OCI-LY1 (cell line): Measurements from ENCODE around the gene SUGCT.

Source experiments
- H2AFZ ChIP-seq: fragments of 200-600 bp; sonication (generic), shearing (Covaris generic); 2 replicates; pipeline ENCODE4 v1.6.0; 2014; ENCODE audit warnings: antibody characterized with exemption, mild to moderate bottlenecking, low read length
- H3F3A ChIP-seq: fragments of 200-600 bp; sonication (generic), shearing (Covaris generic); 2 replicates; pipeline ENCODE4 v1.6.0; 2014; ENCODE audit warnings: mild to moderate bottlenecking, antibody characterized with exemption, low read length, moderate library complexity; ENCODE audit not compliant: insufficient read depth
- H3K27ac ChIP-seq: fragments of 200-600 bp; sonication (generic); 2 replicates; pipeline ENCODE4 v1.5.1; 2014; ENCODE audit warnings: low read length, mixed run types, mild to moderate bottlenecking, low read depth; ENCODE audit not compliant: poor library complexity, severe bottlenecking
- H3K27me3 ChIP-seq: fragments of 200-600 bp; sonication (generic); 2 replicates; pipeline ENCODE4 v1.6.0; 2014; ENCODE audit warnings: antibody characterized with exemption, mild to moderate bottlenecking, low read length, moderate library complexity; ENCODE audit not compliant: insufficient read depth
- H3K36me3 ChIP-seq: fragments of 200-600 bp; sonication (generic); 2 replicates; pipeline ENCODE4 v1.6.1; 2014; ENCODE audit warnings: mild to moderate bottlenecking, antibody characterized with exemption, low read length, moderate library complexity, mixed read lengths; ENCODE audit not compliant: insufficient read depth
- H3K4me1 ChIP-seq: fragments of 200-600 bp; sonication (generic); 2 replicates; pipeline ENCODE4 v1.5.1; 2014; ENCODE audit warnings: mild to moderate bottlenecking, low read length, moderate library complexity; ENCODE audit not compliant: insufficient read depth, severe bottlenecking
- H3K4me2 ChIP-seq: fragments of 200-600 bp; sonication (generic), shearing (Covaris generic); 2 replicates; pipeline ENCODE4 v1.6.1; 2014; ENCODE audit warnings: low read length
- H3K4me3 ChIP-seq: fragments of 200-600 bp; sonication (generic); 2 replicates; pipeline ENCODE4 v1.5.1; 2014; ENCODE audit warnings: low read length, low read depth, mild to moderate bottlenecking, mixed read lengths; ENCODE audit not compliant: poor library complexity, severe bottlenecking
- H3K79me2 ChIP-seq: fragments of 200-600 bp; shearing (Covaris generic); 2 replicates; pipeline ENCODE4 v1.6.1; 2016; ENCODE audit warnings: mixed run types, low read length, mixed read lengths; ENCODE audit not compliant: insufficient read depth
- H3K9ac ChIP-seq: fragments of 200-600 bp; sonication (generic), shearing (Covaris generic); 2 replicates; pipeline ENCODE4 v1.6.1; 2014; ENCODE audit warnings: mild to moderate bottlenecking, low read length, mixed read lengths
- H3K9me2 ChIP-seq: fragments of 200-600 bp; sonication (generic), shearing (Covaris generic); 2 replicates; pipeline ENCODE4 v1.6.1; 2014; ENCODE audit warnings: low read depth, mild to moderate bottlenecking, low read length, mixed read lengths
- H3K9me3 ChIP-seq: fragments of 200-600 bp; shearing (Covaris generic); 2 replicates; pipeline ENCODE4 v1.6.1; 2014; ENCODE audit warnings: low read length, mixed read lengths
- H4K20me1 ChIP-seq: fragments of 200-600 bp; sonication (generic), shearing (Covaris generic); 2 replicates; pipeline ENCODE4 v1.6.0; 2016; ENCODE audit warnings: mild to moderate bottlenecking, low read length; ENCODE audit not compliant: insufficient read depth
- EZH2 ChIP-seq: fragments of 200-600 bp; sonication (generic), shearing (Covaris generic); IDR thresholded peaks from 2 replicates; pipeline ENCODE4 v1.8.0; 2017; ENCODE audit warnings: borderline replicate concordance, mixed run types, mild to moderate bottlenecking, antibody characterized with exemption, low read length, moderate library complexity, mixed read lengths
- TF ChIP-seq, protein P1 (sequence below): fragments of 200-600 bp; sonication (generic), shearing (Covaris generic); IDR thresholded peaks from 2 replicates; pipeline ENCODE4 v1.5.1; 2017; ENCODE audit warnings: mild to moderate bottlenecking, antibody characterized with exemption, low read length, moderate library complexity, mixed read lengths

SUGCT gene

GRCh38 chr7:40471891-40472290 lies 337.1 kb downstream of the SUGCT start:
- H3K4me2 ChIP-seq = no peak overlapping the region
- H4K20me1 ChIP-seq = no peaks in the 10 kb centered on the region
- no peaks in the 10 kb centered on the region for H3K36me3 ChIP-seq
- no peak overlapping the region for H3K4me3 ChIP-seq
- H3K27me3 ChIP-seq = no peaks in the 10 kb centered on the region
- H3F3A ChIP-seq = no peaks in the 10 kb centered on the region
- TF ChIP-seq, protein P1, sequence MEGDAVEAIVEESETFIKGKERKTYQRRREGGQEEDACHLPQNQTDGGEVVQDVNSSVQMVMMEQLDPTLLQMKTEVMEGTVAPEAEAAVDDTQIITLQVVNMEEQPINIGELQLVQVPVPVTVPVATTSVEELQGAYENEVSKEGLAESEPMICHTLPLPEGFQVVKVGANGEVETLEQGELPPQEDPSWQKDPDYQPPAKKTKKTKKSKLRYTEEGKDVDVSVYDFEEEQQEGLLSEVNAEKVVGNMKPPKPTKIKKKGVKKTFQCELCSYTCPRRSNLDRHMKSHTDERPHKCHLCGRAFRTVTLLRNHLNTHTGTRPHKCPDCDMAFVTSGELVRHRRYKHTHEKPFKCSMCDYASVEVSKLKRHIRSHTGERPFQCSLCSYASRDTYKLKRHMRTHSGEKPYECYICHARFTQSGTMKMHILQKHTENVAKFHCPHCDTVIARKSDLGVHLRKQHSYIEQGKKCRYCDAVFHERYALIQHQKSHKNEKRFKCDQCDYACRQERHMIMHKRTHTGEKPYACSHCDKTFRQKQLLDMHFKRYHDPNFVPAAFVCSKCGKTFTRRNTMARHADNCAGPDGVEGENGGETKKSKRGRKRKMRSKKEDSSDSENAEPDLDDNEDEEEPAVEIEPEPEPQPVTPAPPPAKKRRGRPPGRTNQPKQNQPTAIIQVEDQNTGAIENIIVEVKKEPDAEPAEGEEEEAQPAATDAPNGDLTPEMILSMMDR = no peak
- no peak for TF ChIP-seq EZH2
- no peaks in the 10 kb centered on the region for H3K4me1 ChIP-seq
- no peaks in the 10 kb centered on the region for H3K9me3 ChIP-seq
- H3K79me2 ChIP-seq = no peaks in the 10 kb centered on the region
- no peak overlapping the region for H3K9ac ChIP-seq
- no peaks in the 10 kb centered on the region; the same call in 1 of the 2 replicates for H3K9me2 ChIP-seq
- no peak overlapping the region for H3K27ac ChIP-seq
- no peak overlapping the region for H2AFZ ChIP-seq

DNA sequence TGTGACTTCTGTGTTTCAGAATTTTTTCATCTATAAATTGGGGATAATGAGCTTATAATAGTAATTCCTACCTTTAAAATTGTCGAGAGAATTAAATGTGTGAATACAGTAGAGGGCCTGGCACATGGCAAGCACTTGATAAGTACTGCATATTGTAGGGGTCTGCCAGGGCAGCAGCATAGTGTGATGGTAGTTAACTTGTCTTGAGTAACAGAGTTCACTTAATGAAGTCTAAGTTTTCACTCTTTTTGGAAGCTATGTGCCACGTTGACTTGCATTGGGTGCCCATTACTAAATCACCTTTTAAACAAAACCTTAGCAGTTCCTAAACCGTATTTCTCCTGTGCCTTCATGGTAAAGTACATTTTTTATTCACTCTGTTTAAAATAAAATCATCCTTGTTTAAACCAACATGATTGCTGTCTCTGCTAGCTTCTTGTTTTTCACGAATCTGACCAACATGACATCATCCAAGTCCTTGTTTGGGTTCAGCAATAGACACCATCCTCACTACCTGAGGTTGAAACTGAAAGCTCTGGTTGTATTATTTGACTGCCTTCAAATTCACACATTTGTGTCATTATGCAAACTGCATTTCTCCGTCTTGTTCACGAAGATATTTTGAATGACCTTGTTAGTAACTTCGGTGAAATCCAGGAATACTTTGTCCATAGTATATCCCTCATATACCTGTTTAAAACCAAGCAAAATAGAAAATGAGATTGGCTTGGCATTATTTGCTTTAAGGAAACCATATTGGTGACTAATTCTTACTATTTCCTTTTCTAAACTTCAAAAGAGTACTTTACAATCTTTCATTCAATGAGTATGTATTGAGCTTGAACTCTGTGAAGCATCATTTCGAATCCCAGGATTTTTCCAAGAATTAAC lies 340.2 kb downstream of the SUGCT start:
- H2AFZ ChIP-seq = no peak overlapping the region
- H3K9me3 ChIP-seq = no peaks in the 10 kb centered on the region
- no peaks in the 10 kb centered on the region for H3F3A ChIP-seq
- no peaks in the 10 kb centered on the region; the same call in 1 of the 2 replicates for H3K9me2 ChIP-seq
- no peaks in the 10 kb centered on the region for H3K4me1 ChIP-seq
- H4K20me1 ChIP-seq = no peaks in the 10 kb centered on the region
- no peaks in the 10 kb centered on the region for H3K79me2 ChIP-seq
- no peak overlapping the region for H3K4me3 ChIP-seq
- no peak overlapping the region for H3K9ac ChIP-seq
- TF ChIP-seq EZH2 = no peak
- TF ChIP-seq, protein P1 = no peak
- no peaks in the 10 kb centered on the region for H3K27me3 ChIP-seq
- H3K36me3 ChIP-seq = no peaks in the 10 kb centered on the region
- no peak overlapping the region for H3K27ac ChIP-seq
- no peak overlapping the region for H3K4me2 ChIP-seq

DNA sequence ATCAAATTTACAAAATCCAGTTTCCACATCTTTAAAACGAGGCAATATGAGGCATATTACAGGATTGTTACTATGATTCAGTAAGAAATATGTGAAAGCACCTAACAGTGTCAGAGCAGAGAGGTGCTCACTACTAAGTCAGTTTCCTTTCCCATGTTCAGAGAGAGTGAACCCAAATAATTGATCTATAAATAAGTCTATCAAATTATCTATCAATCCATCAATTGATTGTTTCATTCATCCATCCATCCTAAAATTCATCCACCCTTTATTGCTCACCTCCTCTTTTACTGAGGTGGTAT lies 340.8 kb downstream of the SUGCT start:
- H3K4me1 ChIP-seq = no peaks in the 10 kb centered on the region
- no peaks in the 10 kb centered on the region for H3K27me3 ChIP-seq
- no peaks in the 10 kb centered on the region; the same call in 1 of the 2 replicates for H3K9me2 ChIP-seq
- H3K4me2 ChIP-seq = no peak overlapping the region
- no peak overlapping the region for H3K27ac ChIP-seq
- H3K9me3 ChIP-seq = no peaks in the 10 kb centered on the region
- H3K9ac ChIP-seq = no peak overlapping the region
- H3K4me3 ChIP-seq = no peak overlapping the region
- no peak overlapping the region for H2AFZ ChIP-seq
- no peaks in the 10 kb centered on the region for H4K20me1 ChIP-seq
- TF ChIP-seq EZH2 = no peak
- TF ChIP-seq, protein P1 = no peak
- H3K36me3 ChIP-seq = no peaks in the 10 kb centered on the region
- no peaks in the 10 kb centered on the region for H3F3A ChIP-seq
- no peaks in the 10 kb centered on the region for H3K79me2 ChIP-seq
